Skeletal muscle satellite cell (primary cell): ENCODE measurements around the gene IL17B.

Experiments used
- H3K27me3 ChIP-seq: 2 replicates; pipeline ENCODE4 v1.7.0; 2013; ENCODE audit warnings: low read length; ENCODE audit not compliant: control insufficient read depth, insufficient read depth
- H3K36me3 ChIP-seq: 2 replicates; pipeline ENCODE4 v1.7.0; 2013; ENCODE audit warnings: mild to moderate bottlenecking, control low read depth, low read length; ENCODE audit not compliant: insufficient read depth
- H3K4me1 ChIP-seq: 2 replicates; pipeline ENCODE4 v1.7.0; 2013; ENCODE audit warnings: low read length; ENCODE audit not compliant: control insufficient read depth, insufficient read depth
- H3K4me2 ChIP-seq: 2 replicates; pipeline ENCODE4 v1.7.0; 2013; ENCODE audit warnings: mild to moderate bottlenecking, low read length
- H3K4me3 ChIP-seq: 2 replicates; pipeline ENCODE4 v1.7.0; 2013; ENCODE audit warnings: low read length
- H3K9ac ChIP-seq: 2 replicates; pipeline ENCODE4 v1.7.0; 2013; ENCODE audit warnings: mild to moderate bottlenecking, low read depth, low read length, moderate library complexity
- H3K9me3 ChIP-seq: replicated peaks from 2 replicates; pipeline ENCODE4 v1.7.0; 2013; ENCODE audit warnings: mild to moderate bottlenecking, control low read depth, low read length

The IL17B gene

DNA sequence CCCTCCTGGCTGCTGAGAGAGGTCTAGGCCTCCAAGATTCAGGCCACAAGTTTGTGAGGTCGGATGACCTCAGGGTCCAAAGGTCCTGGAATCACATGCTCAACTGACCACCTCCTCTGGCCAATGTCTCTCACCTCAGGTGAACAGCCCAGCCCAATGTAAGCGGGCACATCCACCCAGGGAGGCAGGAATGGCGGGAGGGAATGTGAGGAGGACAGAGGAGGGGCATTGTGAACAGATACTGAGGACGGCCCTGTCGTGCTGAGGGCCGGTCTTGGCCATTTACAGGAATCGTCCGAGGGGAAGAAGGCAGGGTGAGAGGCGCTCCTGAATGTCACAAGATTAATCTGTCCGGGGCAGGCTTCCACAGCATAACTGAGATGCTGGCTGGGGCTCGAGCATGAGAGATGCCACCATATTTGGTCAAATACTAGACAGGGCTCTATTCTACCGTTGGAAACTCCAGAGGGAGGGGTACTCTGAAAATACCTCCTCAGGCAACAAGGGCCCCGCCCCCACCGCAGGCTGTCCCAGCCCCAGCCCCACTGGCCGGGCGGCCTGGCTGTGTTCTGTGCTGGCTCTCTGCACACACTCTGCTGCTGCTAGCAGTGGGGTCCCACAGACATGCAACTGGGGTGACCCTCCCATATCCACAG lies 1.5 kb upstream of the IL17B start:
- H3K4me2 ChIP-seq = no peak overlapping the region
- no peak overlapping the region for H3K9ac ChIP-seq
- H3K4me3 ChIP-seq = no peak overlapping the region
- no peaks in the 10 kb centered on the region for H3K36me3 ChIP-seq
- no peaks in the 10 kb centered on the region for H3K9me3 ChIP-seq
- H3K27me3 ChIP-seq = peaks cover 12% of the 10 kb centered on the region
- no peaks in the 10 kb centered on the region for H3K4me1 ChIP-seq

DNA sequence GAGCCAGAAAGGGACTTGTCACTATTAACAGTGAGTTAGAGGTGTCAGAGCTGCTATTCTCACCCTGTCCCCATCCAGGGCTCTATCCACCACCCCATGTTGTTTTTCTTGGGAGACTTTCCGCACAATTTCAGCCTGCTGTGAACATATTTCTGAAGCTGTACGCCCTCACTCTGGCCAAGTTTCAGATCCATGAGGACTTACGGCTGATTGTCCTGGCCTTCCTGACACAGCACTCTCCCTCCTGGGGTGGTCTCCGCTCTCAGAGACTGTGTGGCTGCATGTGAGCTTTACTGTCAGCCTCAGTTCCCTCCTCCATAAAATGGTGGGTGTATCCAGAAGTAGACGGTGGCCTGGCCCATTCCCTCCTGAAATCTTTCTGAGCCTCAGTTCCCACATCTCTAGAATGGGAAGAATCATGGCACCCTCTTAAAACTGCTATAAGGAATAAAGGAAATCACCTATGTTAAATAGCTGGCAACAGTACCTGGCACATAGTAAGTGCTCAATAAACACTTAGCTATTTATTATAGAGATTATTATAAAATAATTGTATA lies 804 bp upstream of the IL17B start:
- Histone ChIP-seq H3K9me3 (no peaks in the 10 kb centered on the region), H3K4me2 (no peak overlapping the region), H3K36me3 (no peaks in the 10 kb centered on the region), H3K27me3 (peaks cover 12% of the 10 kb centered on the region), H3K9ac (no peak overlapping the region), H3K4me3 (no peak overlapping the region), H3K4me1 (no peaks in the 10 kb centered on the region)

DNA sequence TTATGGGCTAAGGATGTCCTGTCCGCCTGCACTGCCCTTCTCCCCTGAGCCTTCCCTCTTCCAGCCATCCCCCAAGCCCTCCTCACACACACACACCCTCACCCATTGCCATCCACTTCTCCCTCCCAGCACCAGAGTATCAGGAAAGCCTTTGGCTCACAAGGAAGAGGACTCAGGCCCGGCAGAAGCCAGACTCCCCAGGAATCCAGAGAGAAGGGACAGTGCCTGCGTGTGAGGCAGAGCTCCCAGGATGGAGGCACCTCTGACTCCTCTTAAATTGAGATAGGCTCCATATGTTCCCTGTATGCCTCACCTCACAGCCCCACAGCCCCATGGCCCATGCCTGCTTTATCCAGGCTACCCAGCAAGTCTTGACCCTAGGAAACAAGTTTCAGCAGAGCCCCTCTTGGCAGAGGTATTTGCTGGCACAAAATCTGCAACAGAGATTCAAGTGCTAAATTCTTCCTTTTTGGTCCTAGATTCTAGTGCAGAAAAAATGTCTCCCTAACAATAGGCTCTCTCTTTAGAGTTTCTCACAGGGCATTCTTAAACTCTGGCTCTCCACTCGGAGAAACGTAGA lies 761 bp downstream of the IL17B start:
- Histone ChIP-seq H3K4me3 (no peak overlapping the region), H3K36me3 (no peaks in the 10 kb centered on the region), H3K4me1 (no peaks in the 10 kb centered on the region), H3K4me2 (no peak overlapping the region), H3K9me3 (no peaks in the 10 kb centered on the region), H3K27me3 (peaks cover 12% of the 10 kb centered on the region), H3K9ac (no peak overlapping the region)

- no peak overlapping the region for H3K4me3 ChIP-seq
- no peaks in the 10 kb centered on the region for H3K4me1 ChIP-seq
- no peak overlapping the region for H3K4me2 ChIP-seq
- no peaks in the 10 kb centered on the region for H3K9me3 ChIP-seq
- no peaks in the 10 kb centered on the region for H3K36me3 ChIP-seq
- no peak overlapping the region for H3K9ac ChIP-seq
- H3K27me3 ChIP-seq = peaks cover 15% of the 10 kb centered on the region
Observed at GRCh38 chr5:149376711-149377447, 2.2 kb downstream of the IL17B start.

GRCh38 chr5:149376104-149376503 lies 3.0 kb downstream of the IL17B start:
- no peaks in the 10 kb centered on the region for H3K4me1 ChIP-seq
- no peak overlapping the region for H3K4me3 ChIP-seq
- H3K27me3 ChIP-seq = peaks cover 19% of the 10 kb centered on the region

DNA sequence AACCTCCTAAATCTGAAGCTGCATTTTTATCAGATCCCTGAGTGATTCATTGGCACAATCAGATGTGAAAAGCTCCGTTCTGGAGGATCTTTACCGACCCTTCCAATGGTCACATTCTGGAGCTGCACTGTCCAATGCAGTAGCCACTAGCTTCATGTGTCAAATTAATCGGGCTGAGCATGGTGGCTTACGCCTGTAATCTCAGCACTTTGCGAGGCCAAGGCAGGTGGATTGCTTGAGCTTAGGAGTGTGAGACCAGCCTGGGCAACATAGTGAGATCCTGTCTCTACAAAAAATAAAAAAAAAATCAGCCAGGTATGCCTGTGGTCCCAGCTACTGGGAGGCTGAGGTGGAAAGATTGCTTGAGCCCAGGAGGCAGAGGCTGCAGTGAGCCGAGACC lies 3.7 kb downstream of the IL17B start:
- Histone ChIP-seq H3K36me3 (no peaks in the 10 kb centered on the region), H3K4me1 (no peaks in the 10 kb centered on the region), H3K27me3 (peaks cover 19% of the 10 kb centered on the region), H3K4me2 (no peak overlapping the region), H3K4me3 (no peak overlapping the region), H3K9ac (no peak overlapping the region), H3K9me3 (no peaks in the 10 kb centered on the region)

More at GRCh38 chr5:149376104-149376503, 3.0 kb downstream of the IL17B start:
- Histone ChIP-seq H3K36me3 (no peaks in the 10 kb centered on the region), H3K9ac (no peak overlapping the region), H3K9me3 (no peaks in the 10 kb centered on the region), H3K4me2 (no peak overlapping the region)

DNA sequence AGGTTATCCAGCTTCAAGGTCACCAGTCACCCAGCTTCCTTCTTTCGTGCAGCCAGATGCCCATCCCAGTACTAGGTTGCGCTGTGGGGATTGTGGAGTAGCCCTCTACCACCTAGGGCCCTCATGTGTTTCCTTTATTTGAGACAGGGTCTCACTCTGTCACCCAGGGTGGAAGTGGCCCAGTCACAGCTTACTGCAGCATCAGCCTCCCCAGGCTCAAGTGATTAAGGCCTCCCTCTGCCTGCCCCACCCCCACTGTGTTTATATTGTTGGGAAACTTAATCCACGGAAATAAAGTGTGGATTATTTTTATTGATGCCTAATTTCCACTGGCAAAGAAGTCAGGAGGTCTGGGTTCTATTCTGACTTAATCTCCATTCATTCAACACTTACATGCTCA lies 4.3 kb downstream of the IL17B start:
- no peaks in the 10 kb centered on the region for H3K9me3 ChIP-seq
- no peaks in the 10 kb centered on the region for H3K4me1 ChIP-seq
- H3K27me3 ChIP-seq = peaks cover 16% of the 10 kb centered on the region
- H3K9ac ChIP-seq = no peak overlapping the region
- no peak overlapping the region for H3K4me2 ChIP-seq
- H3K4me3 ChIP-seq = no peak overlapping the region
- H3K36me3 ChIP-seq = no peaks in the 10 kb centered on the region

GRCh38 chr5:149374303-149374702 lies 4.8 kb downstream of the IL17B start:
- no peak overlapping the region for H3K4me3 ChIP-seq
- H3K9me3 ChIP-seq = no peaks in the 10 kb centered on the region
- peaks cover 14% of the 10 kb centered on the region for H3K27me3 ChIP-seq
- no peaks in the 10 kb centered on the region for H3K36me3 ChIP-seq
- H3K4me1 ChIP-seq = no peaks in the 10 kb centered on the region
- H3K9ac ChIP-seq = no peak overlapping the region
- H3K4me2 ChIP-seq = no peak overlapping the region

- H3K4me1 ChIP-seq = no peaks in the 10 kb centered on the region
- no peaks in the 10 kb centered on the region for H3K36me3 ChIP-seq
- H3K9ac ChIP-seq = no peak overlapping the region
- peaks cover 7% of the 10 kb centered on the region for H3K27me3 ChIP-seq
- no peak overlapping the region for H3K4me2 ChIP-seq
- H3K4me3 ChIP-seq = no peak overlapping the region
- no peaks in the 10 kb centered on the region for H3K9me3 ChIP-seq
Observed at GRCh38 chr5:149372932-149373331, 6.2 kb downstream of the IL17B start.

DNA sequence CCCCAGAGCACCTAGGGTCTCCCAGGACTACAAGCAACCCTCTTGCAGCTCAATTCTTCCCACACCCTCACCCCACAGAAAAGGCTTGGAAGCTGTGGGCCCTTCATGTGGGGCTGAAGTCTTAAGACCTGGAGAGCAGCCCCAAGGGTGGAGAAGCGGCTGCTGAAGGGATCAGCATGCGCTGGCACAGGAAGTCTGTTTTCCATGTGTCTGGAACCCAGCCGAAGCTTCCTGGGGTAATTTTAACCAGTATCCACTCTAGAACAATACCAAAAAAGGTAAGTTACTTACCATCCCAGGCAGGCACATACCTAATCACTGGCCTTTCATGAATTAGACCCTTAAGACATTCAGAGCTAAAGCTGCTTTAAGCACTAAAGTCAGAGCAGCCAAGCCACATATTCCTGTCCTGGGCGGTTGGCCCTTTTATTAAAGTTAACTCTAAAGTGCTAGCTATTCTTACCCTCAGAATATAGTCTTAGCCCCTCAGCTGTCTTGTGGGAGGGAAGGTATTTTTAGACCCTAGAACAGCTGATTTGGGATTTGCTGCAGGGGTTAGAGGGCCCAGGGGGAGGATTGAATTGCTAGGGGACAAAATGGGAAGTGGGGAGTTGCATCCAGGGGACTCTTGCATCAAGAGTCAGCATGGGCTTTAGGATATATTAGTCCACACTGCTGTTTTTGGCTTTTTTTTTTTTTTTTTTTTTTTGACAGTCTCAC lies 6.9 kb downstream of the IL17B start:
- Histone ChIP-seq H3K9ac (no peak overlapping the region), H3K4me1 (no peaks in the 10 kb centered on the region), H3K9me3 (no peaks in the 10 kb centered on the region), H3K4me2 (no peak overlapping the region), H3K36me3 (no peaks in the 10 kb centered on the region), H3K4me3 (no peak overlapping the region), H3K27me3 (peaks cover 7% of the 10 kb centered on the region)

- Histone ChIP-seq H3K4me2 (no peak overlapping the region), H3K36me3 (no peaks in the 10 kb centered on the region), H3K4me1 (no peaks in the 10 kb centered on the region), H3K9me3 (no peaks in the 10 kb centered on the region), H3K9ac (no peak overlapping the region), H3K27me3 (peaks cover 7% of the 10 kb centered on the region), H3K4me3 (no peak overlapping the region)
Observed at GRCh38 chr5:149371296-149371962, 7.7 kb downstream of the IL17B start.
